Measurements from ENCODE around the gene S100PBP. TPM values are rescaled to one million over a fixed set of nuclear protein-coding genes. Genes with fewer than 3 reads are reported as not detected.

S100PBP gene
- polyA plus RNA-seq, 2 of the 4 experiments (the other 2 are of a cell fraction) = 16.1 to 41.9 TPM

DNA sequence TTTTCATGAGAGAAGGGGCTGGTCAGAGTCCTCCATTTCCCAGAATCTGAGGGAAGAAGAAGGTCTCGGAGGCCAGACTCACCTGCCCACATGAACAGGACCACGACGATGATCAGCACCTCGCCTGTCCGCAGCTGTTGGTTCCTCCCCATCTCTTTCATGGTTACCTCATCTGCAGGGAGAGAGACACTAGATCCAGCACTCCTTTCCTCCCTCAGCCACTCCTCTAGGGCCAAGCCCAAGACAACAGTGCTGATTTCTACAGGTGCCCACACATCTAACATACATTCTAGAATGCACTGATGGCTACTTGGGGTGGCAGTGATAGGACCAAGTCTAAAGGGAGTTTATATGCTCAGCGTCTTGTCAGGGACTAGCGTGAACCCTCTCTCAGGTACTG is 50.2 kb downstream of the S100PBP start:
- TF ChIP-seq, protein P1, sequence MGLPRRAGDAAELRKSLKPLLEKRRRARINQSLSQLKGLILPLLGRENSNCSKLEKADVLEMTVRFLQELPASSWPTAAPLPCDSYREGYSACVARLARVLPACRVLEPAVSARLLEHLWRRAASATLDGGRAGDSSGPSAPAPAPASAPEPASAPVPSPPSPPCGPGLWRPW (IDR thresholded peaks at IDR 0.05) = no peak
- TF ChIP-seq RCOR1 (IDR thresholded peaks at IDR 0.05; ENCODE audit: low read depth, low read length) (no peak), RAD21 (conservative IDR thresholded peaks at IDR 0.05 in 1 of 2, IDR thresholded peaks at IDR 0.05 in 1 of 2) (no peak), HEYL (CRISPR knock-in tag; IDR thresholded peaks at IDR 0.05) (no peak), ZNF302 (CRISPR knock-in tag; IDR thresholded peaks at IDR 0.05) (no peak), ZSCAN20 (CRISPR knock-in tag; IDR thresholded peaks at IDR 0.05) (no peak), EHF (CRISPR knock-in tag; IDR thresholded peaks at IDR 0.05) (no peak), GATA3 (IDR thresholded peaks at IDR 0.05; ENCODE audit: borderline replicate concordance) (no peak)
- TF ChIP-seq, protein P2, sequence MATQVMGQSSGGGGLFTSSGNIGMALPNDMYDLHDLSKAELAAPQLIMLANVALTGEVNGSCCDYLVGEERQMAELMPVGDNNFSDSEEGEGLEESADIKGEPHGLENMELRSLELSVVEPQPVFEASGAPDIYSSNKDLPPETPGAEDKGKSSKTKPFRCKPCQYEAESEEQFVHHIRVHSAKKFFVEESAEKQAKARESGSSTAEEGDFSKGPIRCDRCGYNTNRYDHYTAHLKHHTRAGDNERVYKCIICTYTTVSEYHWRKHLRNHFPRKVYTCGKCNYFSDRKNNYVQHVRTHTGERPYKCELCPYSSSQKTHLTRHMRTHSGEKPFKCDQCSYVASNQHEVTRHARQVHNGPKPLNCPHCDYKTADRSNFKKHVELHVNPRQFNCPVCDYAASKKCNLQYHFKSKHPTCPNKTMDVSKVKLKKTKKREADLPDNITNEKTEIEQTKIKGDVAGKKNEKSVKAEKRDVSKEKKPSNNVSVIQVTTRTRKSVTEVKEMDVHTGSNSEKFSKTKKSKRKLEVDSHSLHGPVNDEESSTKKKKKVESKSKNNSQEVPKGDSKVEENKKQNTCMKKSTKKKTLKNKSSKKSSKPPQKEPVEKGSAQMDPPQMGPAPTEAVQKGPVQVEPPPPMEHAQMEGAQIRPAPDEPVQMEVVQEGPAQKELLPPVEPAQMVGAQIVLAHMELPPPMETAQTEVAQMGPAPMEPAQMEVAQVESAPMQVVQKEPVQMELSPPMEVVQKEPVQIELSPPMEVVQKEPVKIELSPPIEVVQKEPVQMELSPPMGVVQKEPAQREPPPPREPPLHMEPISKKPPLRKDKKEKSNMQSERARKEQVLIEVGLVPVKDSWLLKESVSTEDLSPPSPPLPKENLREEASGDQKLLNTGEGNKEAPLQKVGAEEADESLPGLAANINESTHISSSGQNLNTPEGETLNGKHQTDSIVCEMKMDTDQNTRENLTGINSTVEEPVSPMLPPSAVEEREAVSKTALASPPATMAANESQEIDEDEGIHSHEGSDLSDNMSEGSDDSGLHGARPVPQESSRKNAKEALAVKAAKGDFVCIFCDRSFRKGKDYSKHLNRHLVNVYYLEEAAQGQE (IDR thresholded peaks at IDR 0.05) = no peak
- TF ChIP-seq, protein P3, sequence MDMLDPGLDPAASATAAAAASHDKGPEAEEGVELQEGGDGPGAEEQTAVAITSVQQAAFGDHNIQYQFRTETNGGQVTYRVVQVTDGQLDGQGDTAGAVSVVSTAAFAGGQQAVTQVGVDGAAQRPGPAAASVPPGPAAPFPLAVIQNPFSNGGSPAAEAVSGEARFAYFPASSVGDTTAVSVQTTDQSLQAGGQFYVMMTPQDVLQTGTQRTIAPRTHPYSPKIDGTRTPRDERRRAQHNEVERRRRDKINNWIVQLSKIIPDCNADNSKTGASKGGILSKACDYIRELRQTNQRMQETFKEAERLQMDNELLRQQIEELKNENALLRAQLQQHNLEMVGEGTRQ (IDR thresholded peaks at IDR 0.05) = no peak
- FAIRE-seq = no peak
- 95% methylated on average over 7 of the region's 7 CpGs for WGBS (ENCODE audit: missing lambda C conversion rate)
- POLR2A ChIA-PET = no interaction called here
- Histone ChIP-seq H3K4me3 (no peak overlapping the region), H3K4me2 (no peak overlapping the region), H3K27ac (no peak overlapping the region), H3K9me3 (no peaks in the 10 kb centered on the region), H3K4me1 (0 out of 3 replicates have a peak, but pooled peaks cover 2% of the 10 kb centered on the region)
- no peak for DNase-seq (ENCODE audit: low read depth in 1 of 2, low spot score in 1 of 2)
- no peak for ATAC-seq
- CTCF ChIA-PET = interaction anchor here (0.8 to 1.4 kb wide), 3 partner anchors 25 to 466 kb away, joined by 3 read pairs; no protein-coding TSS in a partner anchor

DNA sequence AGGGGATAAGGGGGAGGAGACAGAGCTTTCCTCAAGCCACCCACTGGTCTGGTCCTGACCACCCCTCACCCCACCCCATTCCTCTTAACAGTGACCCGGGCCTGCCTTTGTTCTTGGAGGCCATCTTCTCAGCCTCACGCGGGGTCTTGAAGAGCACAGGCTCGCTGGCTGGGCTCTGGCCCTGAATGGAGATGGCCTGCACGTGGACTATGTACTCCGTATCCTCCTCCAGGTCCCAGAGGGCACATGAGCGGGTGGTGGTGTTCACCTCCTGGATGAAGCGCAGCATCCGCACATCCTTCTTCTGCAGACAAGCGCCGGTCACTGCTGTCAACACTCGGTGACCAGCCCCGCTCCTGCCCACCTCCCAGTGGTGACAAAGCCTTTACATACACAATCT is 50.6 kb downstream of the S100PBP start:
- no peak overlapping the region for H3K27ac ChIP-seq
- ATAC-seq (no peak), DNase-seq (ENCODE audit: low read depth in 1 of 2, low spot score in 1 of 2) (no peak), FAIRE-seq (no peak)
- CTCF ChIA-PET = interaction anchor here (0.9 to 1.2 kb wide), 2 partner anchors 144 to 467 kb away, joined by 3 read pairs; no protein-coding TSS in a partner anchor
- no peak overlapping the region for H3K4me2 ChIP-seq
- POLR2A ChIA-PET = no interaction called here
- 98% methylated on average over 12 of the region's 13 CpGs for WGBS (ENCODE audit: missing lambda C conversion rate)
- no peaks in the 10 kb centered on the region for H3K9me3 ChIP-seq
- 0 out of 3 replicates have a peak, but pooled peaks cover 2% of the 10 kb centered on the region for H3K4me1 ChIP-seq
- H3K4me3 ChIP-seq = no peak overlapping the region
- TF ChIP-seq, protein P4, sequence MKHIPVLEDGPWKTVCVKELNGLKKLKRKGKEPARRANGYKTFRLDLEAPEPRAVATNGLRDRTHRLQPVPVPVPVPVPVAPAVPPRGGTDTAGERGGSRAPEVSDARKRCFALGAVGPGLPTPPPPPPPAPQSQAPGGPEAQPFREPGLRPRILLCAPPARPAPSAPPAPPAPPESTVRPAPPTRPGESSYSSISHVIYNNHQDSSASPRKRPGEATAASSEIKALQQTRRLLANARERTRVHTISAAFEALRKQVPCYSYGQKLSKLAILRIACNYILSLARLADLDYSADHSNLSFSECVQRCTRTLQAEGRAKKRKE (CRISPR knock-in tag; IDR thresholded peaks at IDR 0.05; ENCODE audit: low read depth) = no peak
- TF ChIP-seq EHF (CRISPR knock-in tag; IDR thresholded peaks at IDR 0.05) (no peak), ZSCAN20 (CRISPR knock-in tag; IDR thresholded peaks at IDR 0.05) (no peak), RAD21 (conservative IDR thresholded peaks at IDR 0.05 in 1 of 2, IDR thresholded peaks at IDR 0.05 in 1 of 2) (no peak), RNF2 (IDR thresholded peaks at IDR 0.05; ENCODE audit: borderline replicate concordance, low read depth) (no peak), CHD4 (IDR thresholded peaks at IDR 0.05; ENCODE audit: borderline replicate concordance) (no peak), CEBPB (IDR thresholded peaks at IDR 0.05) (no peak), BCL3 (IDR thresholded peaks at IDR 0.05) (no peak), HDAC2 (IDR thresholded peaks at IDR 0.05) (no peak), CTCF (IDR thresholded peaks at IDR 0.05) (no peak), ESRRA (IDR thresholded peaks at IDR 0.05; ENCODE audit: borderline replicate concordance, low read length) (no peak), TFCP2L1 (CRISPR knock-in tag; IDR thresholded peaks at IDR 0.05) (no peak), MAX (IDR thresholded peaks at IDR 0.05) (no peak), FOSL2 (IDR thresholded peaks at IDR 0.05) (no peak), FOSL2 (CRISPR knock-in tag; IDR thresholded peaks at IDR 0.05) (no peak), NFE2L2 (conservative IDR thresholded peaks at IDR 0.05; ENCODE audit: low read length) (no peak), ZC3H11A (IDR thresholded peaks at IDR 0.05) (no peak), MAFK (IDR thresholded peaks at IDR 0.05; ENCODE audit: partially characterized antibody) (no peak)
- TF ChIP-seq, protein P5, sequence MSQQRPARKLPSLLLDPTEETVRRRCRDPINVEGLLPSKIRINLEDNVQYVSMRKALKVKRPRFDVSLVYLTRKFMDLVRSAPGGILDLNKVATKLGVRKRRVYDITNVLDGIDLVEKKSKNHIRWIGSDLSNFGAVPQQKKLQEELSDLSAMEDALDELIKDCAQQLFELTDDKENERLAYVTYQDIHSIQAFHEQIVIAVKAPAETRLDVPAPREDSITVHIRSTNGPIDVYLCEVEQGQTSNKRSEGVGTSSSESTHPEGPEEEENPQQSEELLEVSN (IDR thresholded peaks at IDR 0.05; ENCODE audit: borderline replicate concordance, low read depth) = no peak
- TF ChIP-seq, protein P1 (IDR thresholded peaks at IDR 0.05) = no peak

Measured in A549 (cell line).